IgD-negative memory B cell (primary cell): ENCODE measurements around the gene DCTN3. TPM values are rescaled to one million over a fixed set of nuclear protein-coding genes. Genes with fewer than 3 reads are reported as not detected.
A peak's percentile ranks its signal among the peaks of the same experiment; 100 is the strongest.

ENCODE experiments used
- H3K27ac Mint-ChIP-seq, 3 donors: one replicate each; pipeline ENCODE4 v1.8.0; 2020 to 2022; ENCODE audit warnings: mild to moderate bottlenecking in 3 of 3, mixed read lengths in 3 of 3, moderate library complexity in 1 of 3
- H3K27me3 Mint-ChIP-seq: one replicate; pipeline ENCODE4 v1.8.0; 2021; ENCODE audit warnings: mixed read lengths
- H3K36me3 Mint-ChIP-seq: one replicate; pipeline ENCODE4 v1.8.0; 2020; ENCODE audit warnings: mild to moderate bottlenecking, mixed read lengths
- H3K4me1 Mint-ChIP-seq, 3 donors: one replicate each; pipeline ENCODE4 v1.8.0; 2020 to 2022; ENCODE audit warnings: mixed read lengths in 3 of 3, mild to moderate bottlenecking in 1 of 3
- H3K4me3 Mint-ChIP-seq, 4 donors: one replicate each; pipeline ENCODE4 v1.8.0; 2020 to 2022; ENCODE audit warnings: mild to moderate bottlenecking in 4 of 4, mixed read lengths in 4 of 4, moderate library complexity in 3 of 4
- H3K9me3 Mint-ChIP-seq, 3 donors: one replicate each; pipeline ENCODE4 v1.8.0; 2020 to 2021; ENCODE audit warnings: mixed read lengths in 3 of 3, mild to moderate bottlenecking in 1 of 3
- polyA plus RNA-seq: library from polyadenylated mRNA; unstranded; fragments of 300-500 nt; fragmentation: Illumina TruSeq; gene quantifications from one replicate; pipeline ENCODE4 v1.2.3, GENCODE V29; 2021

The DCTN3 gene
- polyA plus RNA-seq, 1 donor from 2014 or later: 113 TPM

DNA sequence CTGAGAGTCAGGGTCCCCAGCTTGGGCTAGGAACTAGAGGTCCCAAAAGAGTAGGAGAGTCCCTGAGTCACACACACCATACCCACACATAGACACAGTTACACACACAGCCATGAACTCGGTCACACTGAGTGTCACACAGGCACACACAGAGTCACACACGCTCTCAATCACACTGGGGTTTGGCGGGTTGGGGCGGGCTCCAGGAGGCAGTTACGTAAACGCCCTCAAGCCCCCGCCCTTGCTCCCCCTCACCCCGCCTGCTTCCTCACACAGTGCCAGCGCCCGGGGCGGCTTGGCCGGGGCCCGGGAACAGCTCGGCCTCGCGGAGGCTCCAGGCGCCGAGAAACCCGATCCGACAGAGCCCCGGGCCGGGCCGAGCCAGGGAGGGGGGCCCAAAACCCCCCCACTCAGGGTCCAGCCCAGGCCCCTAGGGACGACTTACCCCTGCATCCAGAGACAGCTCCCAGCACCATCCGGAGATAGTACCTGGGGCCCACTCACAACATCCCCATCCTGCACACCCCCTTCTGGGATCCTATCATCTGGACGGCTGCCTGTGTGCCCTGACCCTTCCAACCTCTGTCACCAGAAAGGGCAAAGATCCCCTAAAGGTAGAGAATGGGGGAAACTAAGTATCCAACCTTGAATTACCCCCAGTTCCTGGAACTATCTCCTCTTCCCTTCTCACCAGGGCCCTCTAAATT is 27.2 kb downstream of the DCTN3 start:
- Mint-ChIP-seq H3K36me3 (peaks cover 2% of the 10 kb centered on the region), H3K27ac (no peak overlapping the region), H3K4me1 (peaks cover 0 to 23% (median 19%) of the 10 kb centered on the region in 3 donors), H3K27me3 (peaks cover 49% of the 10 kb centered on the region), H3K4me3 (peak overlapping the region in 3 of 4 donors; percentile 37 to 87 (median 54)), H3K9me3 (no peaks in the 10 kb centered on the region)

DNA sequence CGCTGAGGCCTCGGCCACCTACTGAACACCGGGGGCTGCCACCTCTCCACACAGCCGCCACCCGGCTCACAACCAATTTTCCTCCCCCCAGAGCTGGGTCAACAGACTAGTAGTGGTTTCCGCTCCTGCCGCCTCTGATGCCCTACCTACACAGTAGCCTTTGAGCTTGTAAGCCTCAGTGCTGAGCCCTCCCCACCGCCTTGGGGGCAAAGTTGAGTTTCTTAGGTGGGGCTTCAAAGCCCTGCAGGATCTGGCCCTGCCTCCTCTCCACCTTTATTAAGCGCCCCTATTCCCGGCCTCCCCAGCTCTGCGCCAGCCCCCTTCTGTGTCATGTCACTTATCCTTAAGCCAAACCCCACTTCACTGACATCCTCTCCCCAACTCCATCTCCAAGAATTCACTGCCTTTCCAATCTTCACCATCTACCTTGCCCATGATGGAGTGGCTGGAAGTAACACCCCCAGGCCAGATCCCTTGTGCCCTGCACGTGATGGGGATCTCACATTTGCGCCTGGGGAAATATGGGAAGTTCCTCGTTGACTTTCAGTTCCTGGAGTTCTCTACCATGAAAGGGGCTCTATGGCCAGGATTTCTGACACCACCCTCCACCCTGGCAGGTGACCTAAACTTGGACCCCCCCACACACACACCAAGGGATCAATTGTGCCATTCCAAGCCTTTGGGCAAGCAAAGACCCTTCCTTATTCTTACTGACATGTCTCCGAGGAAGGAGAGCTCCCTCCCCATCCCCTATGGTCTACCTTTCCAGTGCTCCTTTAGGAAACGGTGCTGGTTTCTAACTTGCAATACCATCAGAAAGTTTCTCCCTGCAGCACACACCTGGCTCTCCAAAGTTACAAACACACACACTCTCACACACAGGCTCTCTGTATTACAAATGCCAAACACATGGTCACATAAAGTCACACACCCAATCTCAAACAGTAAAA is 28.1 kb downstream of the DCTN3 start:
- H3K36me3 Mint-ChIP-seq: no peaks in the 10 kb centered on the region
- H3K9me3 Mint-ChIP-seq: no peaks in the 10 kb centered on the region
- H3K27ac Mint-ChIP-seq: peak overlapping the region in 1 of 3 donors; percentile 31
- peak overlapping the region; percentile 54 to 87 (median 80) for H3K4me3 Mint-ChIP-seq
- H3K4me1 Mint-ChIP-seq: peaks cover 0 to 23% (median 19%) of the 10 kb centered on the region in 3 donors
- peaks cover 55% of the 10 kb centered on the region for H3K27me3 Mint-ChIP-seq

DNA sequence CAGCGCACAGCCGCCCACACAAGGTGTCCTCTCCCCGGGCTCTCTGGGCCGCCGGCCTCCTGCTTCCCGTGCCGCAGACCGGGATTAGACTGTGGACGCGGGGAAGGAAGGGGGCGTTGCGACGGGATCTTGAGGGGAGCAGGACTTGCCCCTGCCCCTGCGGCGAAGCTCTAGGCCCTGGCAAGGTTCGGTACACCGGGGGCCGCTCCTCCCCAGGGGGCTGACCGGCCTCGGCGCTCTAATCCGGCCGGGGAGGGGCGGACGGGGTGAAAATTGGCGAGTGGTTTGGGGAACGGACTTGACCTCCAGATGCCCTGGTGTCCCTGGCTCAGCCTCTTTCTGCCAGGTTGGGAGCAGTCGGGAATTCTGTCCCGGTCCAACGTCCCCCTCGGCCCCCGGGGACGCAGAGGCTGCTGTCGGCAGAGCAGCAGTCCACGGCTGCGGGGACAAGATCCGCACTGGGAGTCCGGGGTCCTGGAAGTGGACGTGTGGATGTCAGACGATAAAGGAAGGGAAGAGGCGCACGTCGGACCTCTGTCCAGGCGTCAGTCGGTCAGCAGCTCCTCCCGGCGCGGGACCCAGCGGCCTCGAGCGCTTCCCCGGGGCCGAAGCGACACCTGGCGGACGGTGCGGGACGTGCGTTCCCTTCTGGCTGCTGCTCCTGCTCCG is 28.9 kb downstream of the DCTN3 start:
- H3K4me3 Mint-ChIP-seq: peak overlapping the region; percentile 54 to 92 (median 83)
- no peaks in the 10 kb centered on the region for H3K36me3 Mint-ChIP-seq
- peaks cover 0 to 23% (median 19%) of the 10 kb centered on the region in 3 donors for H3K4me1 Mint-ChIP-seq
- peaks cover 61% of the 10 kb centered on the region for H3K27me3 Mint-ChIP-seq
- peak overlapping the region in 1 of 3 donors; percentile 46 for H3K27ac Mint-ChIP-seq
- no peaks in the 10 kb centered on the region for H3K9me3 Mint-ChIP-seq

DNA sequence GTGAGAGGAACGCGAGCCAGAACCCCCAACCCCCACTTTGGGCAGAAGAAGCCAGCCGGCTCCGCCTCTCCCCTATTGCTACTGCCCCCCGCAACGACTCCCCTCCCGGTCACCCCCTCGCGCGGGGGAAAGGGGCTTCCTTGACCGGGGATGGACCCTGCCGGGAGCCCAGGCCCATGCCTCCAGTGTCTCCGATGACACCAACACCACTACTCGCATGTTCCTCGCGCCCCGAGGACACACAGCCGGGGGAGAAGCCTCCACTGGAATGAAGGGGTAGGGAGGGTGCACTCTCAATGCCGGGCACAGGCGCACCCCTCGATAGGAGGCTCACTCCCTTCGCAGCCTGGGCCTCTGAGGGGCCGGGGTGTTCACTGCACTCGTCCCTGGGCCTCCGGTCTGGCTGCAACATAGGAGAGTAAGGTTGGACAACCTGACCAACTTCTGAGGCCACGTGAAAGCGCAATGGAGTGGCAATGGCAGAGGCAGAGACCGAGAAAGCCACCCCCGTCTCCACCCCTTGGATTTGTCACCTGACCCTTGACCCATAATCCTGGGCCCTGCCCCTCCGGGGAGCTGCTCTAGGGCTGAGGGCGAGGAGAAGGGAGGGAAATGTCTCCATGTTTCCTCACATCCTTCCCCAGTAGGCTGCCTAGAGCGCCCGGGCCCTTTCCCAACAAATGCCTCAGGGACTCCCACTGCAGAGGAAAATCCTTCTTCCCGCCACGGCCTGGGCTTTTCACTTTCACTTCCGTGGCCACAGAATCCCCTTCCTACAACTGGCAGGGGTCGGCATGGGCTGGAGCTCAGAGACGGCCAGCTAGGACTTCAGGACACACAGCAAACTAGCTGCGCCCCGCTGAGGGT is 29.7 kb downstream of the DCTN3 start:
- H3K4me1 Mint-ChIP-seq: peaks cover 0 to 25% (median 20%) of the 10 kb centered on the region in 3 donors
- H3K27ac Mint-ChIP-seq: no peak overlapping the region
- peaks cover 69% of the 10 kb centered on the region for H3K27me3 Mint-ChIP-seq
- H3K36me3 Mint-ChIP-seq: no peaks in the 10 kb centered on the region
- H3K4me3 Mint-ChIP-seq: peak overlapping the region; percentile 42 to 92 (median 83)
- no peaks in the 10 kb centered on the region for H3K9me3 Mint-ChIP-seq

DNA sequence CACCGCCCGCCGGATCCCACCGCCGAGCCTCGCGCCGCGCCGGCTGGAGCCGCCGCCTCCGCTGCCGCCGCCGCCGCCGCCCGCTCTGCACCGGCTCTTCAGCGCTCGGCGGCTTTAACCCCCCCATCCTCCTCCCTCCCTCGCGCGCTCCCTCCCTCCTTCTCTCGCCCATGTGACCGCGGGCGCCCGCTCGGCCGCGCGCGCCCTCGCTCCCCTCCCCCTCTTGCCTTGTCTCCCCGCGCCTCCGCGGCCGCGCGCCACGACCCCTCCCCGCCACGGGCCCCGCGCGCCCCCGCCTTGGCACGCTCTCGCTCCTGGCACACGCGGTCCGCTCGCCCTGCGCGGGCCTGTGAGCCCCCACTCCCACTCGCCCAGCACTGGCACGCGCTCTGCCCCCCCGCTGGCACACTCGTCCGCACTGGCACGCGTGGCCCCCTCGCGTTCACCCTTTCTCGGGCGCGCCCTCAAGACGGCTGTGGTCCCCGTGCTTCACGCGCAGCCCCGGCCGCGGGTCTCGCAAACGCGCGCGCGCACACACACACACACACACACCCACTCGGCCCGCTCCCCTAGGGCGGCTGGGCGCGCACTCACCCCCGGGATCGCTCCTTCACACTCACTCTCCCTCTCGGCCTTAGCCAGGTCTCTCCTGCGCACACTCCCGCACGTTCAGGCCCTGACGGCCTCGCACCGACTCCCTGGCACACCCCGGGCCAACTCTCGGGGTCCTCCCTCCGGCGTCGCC is 30.5 kb downstream of the DCTN3 start, which contains the start of gene CNTFR:
TSS of gene CNTFR (minus strand) at position 89 of the 745 bp plus-strand sequence. CDS start 20,743 bp downstream, outside the sequence.
- H3K27me3 Mint-ChIP-seq: peaks cover 73% of the 10 kb centered on the region
- no peaks in the 10 kb centered on the region for H3K9me3 Mint-ChIP-seq
- peak within 1 kb of the TSS; percentile 42 to 94 (median 84) for H3K4me3 Mint-ChIP-seq
- peaks cover 0 to 25% (median 20%) of the 10 kb centered on the region in 3 donors for H3K4me1 Mint-ChIP-seq
- no peaks in the 10 kb centered on the region for H3K36me3 Mint-ChIP-seq
- peak within 1 kb of the TSS in 1 of 3 donors; percentile 91 for H3K27ac Mint-ChIP-seq

DNA sequence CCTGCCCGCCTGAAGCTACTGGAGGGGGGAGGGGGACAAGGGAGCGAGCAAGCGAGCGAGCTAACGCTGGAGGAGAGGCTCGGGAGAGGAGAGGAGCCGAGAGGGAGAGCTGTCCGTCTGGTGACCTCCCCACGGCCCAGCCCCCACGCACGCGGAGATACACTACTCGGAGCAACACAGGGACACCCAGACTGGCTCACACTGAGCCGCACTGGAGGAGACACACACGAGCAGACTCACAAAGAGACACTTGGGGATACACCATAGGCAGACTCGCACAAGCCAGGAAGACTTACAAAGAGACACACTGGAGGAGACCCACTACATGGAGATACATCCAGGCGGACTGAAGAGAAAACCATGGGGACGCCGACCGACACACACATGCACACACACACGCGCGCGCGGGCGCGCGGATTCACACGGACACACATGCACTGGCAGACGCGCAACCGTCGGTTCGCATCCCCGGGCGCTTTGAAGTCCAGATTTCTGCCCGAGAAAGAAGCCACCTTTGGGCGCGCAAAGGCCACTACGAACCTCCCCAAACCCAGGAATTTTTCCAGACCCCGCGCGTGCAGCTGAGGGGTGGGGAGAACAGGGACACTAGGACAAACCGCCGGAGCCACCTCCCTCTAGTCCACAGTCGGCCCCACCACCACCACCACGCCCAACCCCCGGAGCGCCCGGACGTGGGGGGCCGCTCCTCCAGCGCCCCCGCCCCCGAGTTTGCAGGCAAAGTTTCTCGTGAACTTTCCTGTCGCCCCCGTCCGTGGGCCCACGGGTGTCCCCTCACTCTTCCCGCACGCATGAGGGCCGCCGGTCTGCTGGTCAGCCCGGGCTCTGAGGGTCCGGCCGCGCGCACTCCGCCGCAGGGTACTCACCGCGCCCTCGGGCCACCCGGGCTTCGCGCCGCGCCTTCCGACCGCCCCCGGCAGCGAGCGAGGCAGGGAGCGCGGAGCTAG is 31.3 kb downstream of the DCTN3 start:
- Mint-ChIP-seq H3K9me3 (no peaks in the 10 kb centered on the region), H3K4me1 (peaks cover 0 to 25% (median 20%) of the 10 kb centered on the region in 3 donors), H3K36me3 (no peaks in the 10 kb centered on the region), H3K4me3 (peak overlapping the region; percentile 21 to 94 (median 80)), H3K27ac (peak overlapping the region in 1 of 3 donors; percentile 91), H3K27me3 (peaks cover 78% of the 10 kb centered on the region)

DNA sequence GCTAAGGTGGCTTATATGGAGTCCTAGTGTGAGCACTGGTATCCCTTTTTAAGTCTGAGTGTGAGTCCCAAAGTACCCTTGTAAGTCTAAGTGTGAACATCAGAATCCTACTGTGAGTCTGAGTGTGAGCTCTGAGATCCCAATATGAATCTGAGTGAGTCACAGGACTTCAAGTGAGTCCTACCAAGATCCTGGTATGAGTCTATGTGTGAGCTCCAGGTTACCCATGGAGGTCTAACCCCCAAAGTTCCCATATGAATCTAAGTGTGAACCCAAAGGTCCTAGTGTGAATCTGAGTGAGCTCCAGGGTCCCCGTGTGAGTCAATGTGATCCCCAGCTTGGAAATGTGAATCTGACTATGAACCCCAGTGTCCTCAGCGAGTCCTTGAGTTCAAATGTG is 33.0 kb downstream of the DCTN3 start:
- Mint-ChIP-seq H3K27ac (no peak overlapping the region), H3K36me3 (no peaks in the 10 kb centered on the region), H3K9me3 (no peaks in the 10 kb centered on the region), H3K27me3 (peaks cover 64% of the 10 kb centered on the region), H3K4me1 (peaks cover 0 to 19% (median 13%) of the 10 kb centered on the region in 3 donors), H3K4me3 (peak overlapping the region in 2 of 4 donors; percentile 21 to 25)

DNA sequence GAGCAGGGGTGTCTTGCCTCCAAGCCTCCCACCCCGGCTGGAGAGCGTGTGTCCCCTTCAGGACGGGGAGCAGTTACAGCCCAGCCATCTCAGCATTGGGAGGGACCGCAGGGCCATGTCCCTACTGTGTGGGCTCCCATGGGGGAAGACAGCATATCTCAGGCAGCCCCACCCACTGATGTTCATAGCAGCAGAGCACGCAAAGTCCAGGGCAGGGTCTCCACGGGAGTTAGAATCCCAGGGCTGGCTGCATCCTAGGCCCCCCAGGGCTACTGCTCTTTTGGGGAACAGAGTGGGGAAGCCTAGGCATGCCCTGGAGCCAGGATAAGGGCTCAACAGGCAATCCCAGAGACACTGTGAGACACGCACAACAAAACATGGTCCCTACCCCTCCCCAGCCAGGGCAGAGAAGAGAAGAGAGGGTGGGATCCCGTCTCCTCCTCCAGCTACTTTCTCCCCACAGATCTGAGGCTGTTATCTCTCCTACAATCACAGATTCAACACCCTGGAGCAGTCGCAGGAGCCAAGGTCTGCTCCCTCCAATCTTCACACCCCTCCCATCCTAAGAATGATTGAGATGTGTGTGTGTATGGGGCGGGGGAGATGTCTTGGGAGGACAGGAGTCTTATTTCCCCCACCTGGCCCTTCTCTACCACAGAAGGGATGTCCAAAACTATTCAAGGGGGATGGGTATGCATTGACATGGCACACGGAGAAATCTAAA is 34.2 kb downstream of the DCTN3 start:
- H3K27ac Mint-ChIP-seq: no peak overlapping the region
- H3K4me1 Mint-ChIP-seq: peaks cover 0 to 15% (median 11%) of the 10 kb centered on the region in 3 donors
- H3K4me3 Mint-ChIP-seq: no peak overlapping the region
- H3K27me3 Mint-ChIP-seq: peaks cover 59% of the 10 kb centered on the region
- H3K9me3 Mint-ChIP-seq: no peaks in the 10 kb centered on the region
- H3K36me3 Mint-ChIP-seq: no peaks in the 10 kb centered on the region

DNA sequence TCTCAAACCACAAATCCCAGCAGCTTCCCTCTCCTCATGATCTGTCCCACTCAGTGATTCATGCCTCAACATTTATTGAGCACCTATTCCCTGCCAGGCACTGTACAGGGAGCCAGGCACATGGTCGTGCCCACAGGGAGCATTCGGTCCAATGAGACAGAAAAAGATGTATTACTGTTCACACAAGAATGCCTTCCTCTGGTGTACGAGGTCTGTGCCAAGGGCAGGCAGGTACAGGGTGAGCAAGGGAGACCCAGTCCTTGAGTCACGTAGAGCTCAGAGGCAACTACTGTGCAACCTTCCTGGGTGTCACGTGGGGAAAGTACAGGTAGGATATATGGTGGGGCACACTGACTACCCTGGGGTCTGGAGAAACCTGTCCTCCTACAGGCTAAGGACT is 35.3 kb downstream of the DCTN3 start:
- no peak overlapping the region for H3K4me3 Mint-ChIP-seq
- H3K27me3 Mint-ChIP-seq: peaks cover 61% of the 10 kb centered on the region
- H3K27ac Mint-ChIP-seq: no peak overlapping the region
- no peaks in the 10 kb centered on the region for H3K36me3 Mint-ChIP-seq
- peaks cover 0 to 11% (median 6%) of the 10 kb centered on the region in 3 donors for H3K4me1 Mint-ChIP-seq
- no peaks in the 10 kb centered on the region for H3K9me3 Mint-ChIP-seq

DNA sequence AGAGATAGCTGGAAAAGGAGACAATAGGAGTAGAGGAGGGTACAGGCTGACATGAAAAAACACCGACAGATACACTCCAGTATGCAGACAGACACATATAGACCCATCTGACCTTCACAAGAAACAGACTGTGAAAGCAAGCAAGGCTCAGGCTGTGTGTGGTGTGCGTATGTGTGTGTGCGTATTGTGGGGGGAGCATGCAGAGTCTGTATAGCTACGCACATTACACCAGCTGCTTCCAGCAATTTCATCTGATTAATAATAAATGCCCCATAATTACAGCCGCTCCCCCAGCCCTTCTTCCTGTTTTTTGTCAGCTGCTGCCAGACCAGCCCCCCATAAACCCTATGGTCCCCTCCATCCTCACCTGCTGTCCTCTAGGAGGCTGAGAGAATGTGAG is 37.5 kb downstream of the DCTN3 start:
- Mint-ChIP-seq H3K27me3 (peaks cover 58% of the 10 kb centered on the region), H3K27ac (no peak overlapping the region), H3K36me3 (no peaks in the 10 kb centered on the region), H3K4me1 (peaks cover 0 to 4% (median 2%) of the 10 kb centered on the region in 3 donors), H3K9me3 (no peaks in the 10 kb centered on the region), H3K4me3 (no peak overlapping the region)

DNA sequence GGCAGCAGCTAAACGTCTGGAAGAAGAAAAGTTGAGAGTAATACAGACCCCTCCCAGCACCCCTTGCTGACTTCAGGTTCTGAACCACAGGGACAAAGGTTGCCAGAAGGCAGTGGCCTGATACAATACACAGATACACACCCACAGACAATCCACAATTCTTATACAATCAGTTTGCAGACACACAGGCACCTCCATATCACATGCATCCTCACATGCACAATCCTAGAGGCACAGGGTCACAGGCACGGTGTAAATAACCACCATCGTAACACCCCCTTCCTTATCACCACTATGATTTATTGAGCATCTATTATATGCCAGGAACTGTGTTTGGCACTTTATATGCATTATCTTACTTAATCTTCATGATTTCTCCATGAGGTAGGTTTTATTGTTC is 39.0 kb downstream of the DCTN3 start:
- Mint-ChIP-seq H3K4me3 (no peak overlapping the region), H3K9me3 (no peaks in the 10 kb centered on the region), H3K36me3 (no peaks in the 10 kb centered on the region), H3K4me1 (peaks cover 0 to 8% (median 8%) of the 10 kb centered on the region in 3 donors), H3K27ac (no peak overlapping the region), H3K27me3 (peaks cover 60% of the 10 kb centered on the region)

DNA sequence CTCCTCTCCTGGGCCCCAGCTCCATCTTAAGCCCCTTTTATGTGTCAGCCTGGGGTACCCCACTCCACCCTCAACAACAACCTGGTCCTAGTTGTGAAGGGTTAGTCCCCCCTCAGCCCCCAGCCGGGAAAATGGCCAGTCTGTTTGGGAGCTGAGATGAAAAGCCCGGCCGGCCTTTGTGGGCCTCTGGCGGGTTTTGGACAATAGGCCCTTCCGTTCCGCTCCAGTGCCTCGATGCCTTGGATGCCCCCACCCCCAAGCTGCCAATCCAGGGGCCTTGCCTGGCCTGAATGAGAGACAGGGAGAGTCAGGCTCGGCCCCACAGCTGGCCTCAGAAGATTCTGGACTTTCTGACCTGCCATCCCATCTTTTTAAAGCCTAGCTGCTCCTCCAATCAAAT is 39.9 kb downstream of the DCTN3 start:
- H3K27me3 Mint-ChIP-seq: peaks cover 56% of the 10 kb centered on the region
- H3K27ac Mint-ChIP-seq: no peak overlapping the region
- H3K4me3 Mint-ChIP-seq: no peak overlapping the region
- H3K4me1 Mint-ChIP-seq: peaks cover 0 to 7% (median 7%) of the 10 kb centered on the region in 3 donors
- H3K9me3 Mint-ChIP-seq: no peaks in the 10 kb centered on the region
- no peaks in the 10 kb centered on the region for H3K36me3 Mint-ChIP-seq
